ENCODE measurements around the gene ADGB. TPM values are rescaled to one million over a fixed set of nuclear protein-coding genes. Genes with fewer than 3 reads are reported as not detected.

Gene ADGB
- total and polyA plus RNA-seq, 4 donors: 0.23 TPM; not detected in 3

DNA sequence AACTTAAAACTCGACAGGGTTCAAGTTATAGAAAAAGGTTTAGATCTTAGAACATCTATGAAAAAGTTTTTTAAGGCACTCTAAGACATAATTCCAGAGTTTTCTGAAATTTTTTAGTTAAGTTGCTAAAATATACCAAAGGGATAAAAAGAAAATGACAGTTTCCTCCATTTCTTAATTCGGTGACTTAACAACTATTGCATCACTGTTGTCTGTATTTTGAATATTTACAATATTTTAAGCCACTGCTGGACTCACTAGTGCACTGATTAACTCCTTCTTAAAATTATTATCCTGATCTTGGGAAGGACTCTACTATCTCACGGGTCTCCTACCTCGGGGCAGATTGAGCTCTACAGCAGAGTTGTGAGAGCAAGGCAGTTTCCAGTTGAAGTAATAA lies 91.0 kb downstream of the ADGB start:
- TF ChIP-seq, protein P1, sequence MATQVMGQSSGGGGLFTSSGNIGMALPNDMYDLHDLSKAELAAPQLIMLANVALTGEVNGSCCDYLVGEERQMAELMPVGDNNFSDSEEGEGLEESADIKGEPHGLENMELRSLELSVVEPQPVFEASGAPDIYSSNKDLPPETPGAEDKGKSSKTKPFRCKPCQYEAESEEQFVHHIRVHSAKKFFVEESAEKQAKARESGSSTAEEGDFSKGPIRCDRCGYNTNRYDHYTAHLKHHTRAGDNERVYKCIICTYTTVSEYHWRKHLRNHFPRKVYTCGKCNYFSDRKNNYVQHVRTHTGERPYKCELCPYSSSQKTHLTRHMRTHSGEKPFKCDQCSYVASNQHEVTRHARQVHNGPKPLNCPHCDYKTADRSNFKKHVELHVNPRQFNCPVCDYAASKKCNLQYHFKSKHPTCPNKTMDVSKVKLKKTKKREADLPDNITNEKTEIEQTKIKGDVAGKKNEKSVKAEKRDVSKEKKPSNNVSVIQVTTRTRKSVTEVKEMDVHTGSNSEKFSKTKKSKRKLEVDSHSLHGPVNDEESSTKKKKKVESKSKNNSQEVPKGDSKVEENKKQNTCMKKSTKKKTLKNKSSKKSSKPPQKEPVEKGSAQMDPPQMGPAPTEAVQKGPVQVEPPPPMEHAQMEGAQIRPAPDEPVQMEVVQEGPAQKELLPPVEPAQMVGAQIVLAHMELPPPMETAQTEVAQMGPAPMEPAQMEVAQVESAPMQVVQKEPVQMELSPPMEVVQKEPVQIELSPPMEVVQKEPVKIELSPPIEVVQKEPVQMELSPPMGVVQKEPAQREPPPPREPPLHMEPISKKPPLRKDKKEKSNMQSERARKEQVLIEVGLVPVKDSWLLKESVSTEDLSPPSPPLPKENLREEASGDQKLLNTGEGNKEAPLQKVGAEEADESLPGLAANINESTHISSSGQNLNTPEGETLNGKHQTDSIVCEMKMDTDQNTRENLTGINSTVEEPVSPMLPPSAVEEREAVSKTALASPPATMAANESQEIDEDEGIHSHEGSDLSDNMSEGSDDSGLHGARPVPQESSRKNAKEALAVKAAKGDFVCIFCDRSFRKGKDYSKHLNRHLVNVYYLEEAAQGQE (IDR thresholded peaks at IDR 0.05): no peak
- TF ChIP-seq HNF4A (conservative IDR thresholded peaks at IDR 0.05) (no peak), NR2F2 (IDR thresholded peaks at IDR 0.05) (no peak), JUND (IDR thresholded peaks at IDR 0.05) (no peak), FOXA1 (IDR thresholded peaks at IDR 0.05) (no peak)
- WGBS: 74% methylated on average over 4 of the region's 4 CpGs
- no peak overlapping the region for H3K27ac ChIP-seq (ENCODE audit: low read depth in 1 of 2, low read length in 2 of 2)

DNA sequence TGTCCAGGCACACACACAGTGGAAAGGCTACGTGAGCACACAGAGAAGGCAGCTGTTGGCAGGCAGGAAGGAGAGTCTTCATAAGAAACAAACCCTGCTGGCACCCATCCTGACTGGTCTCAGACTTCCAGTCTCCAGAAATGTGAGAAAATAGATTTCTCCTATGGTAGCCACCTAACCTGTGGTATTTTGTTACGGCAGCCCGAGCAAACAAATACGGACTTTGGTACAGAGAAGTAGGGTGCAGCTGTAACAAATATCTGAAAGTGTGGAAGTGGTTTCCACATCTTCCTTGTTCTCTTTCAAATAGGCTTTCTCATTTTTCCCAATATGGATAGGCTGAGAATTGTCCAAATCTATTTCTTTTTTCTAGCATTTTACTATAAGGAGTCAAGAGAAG lies 94.6 kb downstream of the ADGB start:
- H3K27me3 ChIP-seq (ENCODE audit: control insufficient read depth in 4 of 4, insufficient read depth in 4 of 4, low read length in 3 of 4): no peaks in the 10 kb centered on the region
- H3K9me3 ChIP-seq (ENCODE audit: control insufficient read depth in 4 of 4, low read length in 3 of 4): no peaks in the 10 kb centered on the region
- H3K9ac ChIP-seq (ENCODE audit: low read depth in 1 of 2, low read length in 2 of 2): no peak overlapping the region
- 50% methylated on average over 4 of the region's 4 CpGs for WGBS
- no peak for DNase-seq (ENCODE audit: low spot score)
- TF ChIP-seq, protein P1 (IDR thresholded peaks at IDR 0.05): no peak
- no peak for TF ChIP-seq FOXA2 (IDR thresholded peaks at IDR 0.05)
- no peak for TF ChIP-seq RXRA (IDR thresholded peaks at IDR 0.05)
- TF ChIP-seq NR2F2 (IDR thresholded peaks at IDR 0.05): no peak
- TF ChIP-seq HNF4G (IDR thresholded peaks at IDR 0.05): no peak
- no peak for TF ChIP-seq JUND (IDR thresholded peaks at IDR 0.05)
- TF ChIP-seq FOXA1 (IDR thresholded peaks at IDR 0.05): no peak
- no peak for TF ChIP-seq RAD21 (IDR thresholded peaks at IDR 0.05)
- TF ChIP-seq, protein P2, sequence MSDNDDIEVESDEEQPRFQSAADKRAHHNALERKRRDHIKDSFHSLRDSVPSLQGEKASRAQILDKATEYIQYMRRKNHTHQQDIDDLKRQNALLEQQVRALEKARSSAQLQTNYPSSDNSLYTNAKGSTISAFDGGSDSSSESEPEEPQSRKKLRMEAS (IDR thresholded peaks at IDR 0.05): no peak
- TF ChIP-seq HNF4A (conservative IDR thresholded peaks at IDR 0.05): no peak
- no peak for TF ChIP-seq SP1 (IDR thresholded peaks at IDR 0.05)
- no peak for TF ChIP-seq EGR1 (IDR thresholded peaks at IDR 0.05; ENCODE audit: low read depth in 2 of 2)
- no peak for TF ChIP-seq TAF1 (conservative IDR thresholded peaks at IDR 0.05)
- no peak for TF ChIP-seq YY1 (IDR thresholded peaks at IDR 0.05)
- TF ChIP-seq, protein P3, sequence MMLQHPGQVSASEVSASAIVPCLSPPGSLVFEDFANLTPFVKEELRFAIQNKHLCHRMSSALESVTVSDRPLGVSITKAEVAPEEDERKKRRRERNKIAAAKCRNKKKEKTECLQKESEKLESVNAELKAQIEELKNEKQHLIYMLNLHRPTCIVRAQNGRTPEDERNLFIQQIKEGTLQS (IDR thresholded peaks at IDR 0.05): no peak
- no peak for TF ChIP-seq GABPA (IDR thresholded peaks at IDR 0.05 in 1 of 2, conservative IDR thresholded peaks at IDR 0.05 in 1 of 2)
- TF ChIP-seq, protein P4, sequence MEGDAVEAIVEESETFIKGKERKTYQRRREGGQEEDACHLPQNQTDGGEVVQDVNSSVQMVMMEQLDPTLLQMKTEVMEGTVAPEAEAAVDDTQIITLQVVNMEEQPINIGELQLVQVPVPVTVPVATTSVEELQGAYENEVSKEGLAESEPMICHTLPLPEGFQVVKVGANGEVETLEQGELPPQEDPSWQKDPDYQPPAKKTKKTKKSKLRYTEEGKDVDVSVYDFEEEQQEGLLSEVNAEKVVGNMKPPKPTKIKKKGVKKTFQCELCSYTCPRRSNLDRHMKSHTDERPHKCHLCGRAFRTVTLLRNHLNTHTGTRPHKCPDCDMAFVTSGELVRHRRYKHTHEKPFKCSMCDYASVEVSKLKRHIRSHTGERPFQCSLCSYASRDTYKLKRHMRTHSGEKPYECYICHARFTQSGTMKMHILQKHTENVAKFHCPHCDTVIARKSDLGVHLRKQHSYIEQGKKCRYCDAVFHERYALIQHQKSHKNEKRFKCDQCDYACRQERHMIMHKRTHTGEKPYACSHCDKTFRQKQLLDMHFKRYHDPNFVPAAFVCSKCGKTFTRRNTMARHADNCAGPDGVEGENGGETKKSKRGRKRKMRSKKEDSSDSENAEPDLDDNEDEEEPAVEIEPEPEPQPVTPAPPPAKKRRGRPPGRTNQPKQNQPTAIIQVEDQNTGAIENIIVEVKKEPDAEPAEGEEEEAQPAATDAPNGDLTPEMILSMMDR (IDR thresholded peaks at IDR 0.05; ENCODE audit: low read depth, low read length, missing input control): no peak
- TF ChIP-seq, protein P5, sequence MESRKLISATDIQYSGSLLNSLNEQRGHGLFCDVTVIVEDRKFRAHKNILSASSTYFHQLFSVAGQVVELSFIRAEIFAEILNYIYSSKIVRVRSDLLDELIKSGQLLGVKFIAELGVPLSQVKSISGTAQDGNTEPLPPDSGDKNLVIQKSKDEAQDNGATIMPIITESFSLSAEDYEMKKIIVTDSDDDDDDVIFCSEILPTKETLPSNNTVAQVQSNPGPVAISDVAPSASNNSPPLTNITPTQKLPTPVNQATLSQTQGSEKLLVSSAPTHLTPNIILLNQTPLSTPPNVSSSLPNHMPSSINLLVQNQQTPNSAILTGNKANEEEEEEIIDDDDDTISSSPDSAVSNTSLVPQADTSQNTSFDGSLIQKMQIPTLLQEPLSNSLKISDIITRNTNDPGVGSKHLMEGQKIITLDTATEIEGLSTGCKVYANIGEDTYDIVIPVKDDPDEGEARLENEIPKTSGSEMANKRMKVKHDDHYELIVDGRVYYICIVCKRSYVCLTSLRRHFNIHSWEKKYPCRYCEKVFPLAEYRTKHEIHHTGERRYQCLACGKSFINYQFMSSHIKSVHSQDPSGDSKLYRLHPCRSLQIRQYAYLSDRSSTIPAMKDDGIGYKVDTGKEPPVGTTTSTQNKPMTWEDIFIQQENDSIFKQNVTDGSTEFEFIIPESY (IDR thresholded peaks at IDR 0.05): no peak
- H3K4me1 ChIP-seq (ENCODE audit: control insufficient read depth in 4 of 4, insufficient read depth in 4 of 4, low read length in 3 of 4): no peaks in the 10 kb centered on the region
- no peaks in the 10 kb centered on the region for H3K36me3 ChIP-seq (ENCODE audit: control insufficient read depth in 4 of 4, insufficient read depth in 3 of 4, low read depth in 1 of 4, low read length in 3 of 4)
- H3K4me3 ChIP-seq (ENCODE audit: low read depth in 1 of 3, low read length in 3 of 3): no peak overlapping the region
- H3K27ac ChIP-seq (ENCODE audit: low read depth in 1 of 2, low read length in 2 of 2): no peak overlapping the region

More for the DNA sequence above, 91.0 kb downstream of the ADGB start:
- no peak for DNase-seq (ENCODE audit: low spot score)
- H3K9ac ChIP-seq (ENCODE audit: low read depth in 1 of 2, low read length in 2 of 2): no peak overlapping the region
- H3K27me3 ChIP-seq (ENCODE audit: control insufficient read depth in 4 of 4, insufficient read depth in 4 of 4, low read length in 3 of 4): peaks cover 0 to 4% (median 0%) of the 10 kb centered on the region in 4 donors
- no peaks in the 10 kb centered on the region for H3K9me3 ChIP-seq (ENCODE audit: control insufficient read depth in 4 of 4, low read length in 3 of 4)
- no peak overlapping the region for H3K4me3 ChIP-seq (ENCODE audit: low read depth in 1 of 3, low read length in 3 of 3)
- no peaks in the 10 kb centered on the region for H3K36me3 ChIP-seq (ENCODE audit: control insufficient read depth in 4 of 4, insufficient read depth in 3 of 4, low read depth in 1 of 4, low read length in 3 of 4)
- no peaks in the 10 kb centered on the region for H3K4me1 ChIP-seq (ENCODE audit: control insufficient read depth in 4 of 4, insufficient read depth in 4 of 4, low read length in 3 of 4)
